IMR-90 (cell line): ENCODE measurements around the gene L1TD1. TPM values are rescaled to one million over a fixed set of nuclear protein-coding genes. Genes with fewer than 3 reads are reported as not detected.

Source experiments
- ATAC-seq: fragments of 200-7000 bp; cut with Tn5 transposase; 2 replicates; pipeline ENCODE4 v1.9.1; 2020; ENCODE audit warnings: low read depth, mild to moderate bottlenecking, moderate library complexity
- BruUV-seq: library from RNA; stranded (reverse); fragments of 400-500 nt; replicated peaks from 2 replicates; lab custom pipeline; 2021; lab: Mats Ljungman, UMichigan
- CTCF ChIA-PET: fragments of 300-600 bp; formaldehyde crosslinking; extraction: SDS; loops from one replicate; lab custom pipeline; 2021; ENCODE audit warnings: antibody characterized with exemption; lab: Yijun Ruan, JAX
- POLR2A ChIA-PET: fragments of 300-600 bp; sonication (Branson Sonifier 250); formaldehyde crosslinking; loops from one replicate; lab custom pipeline; 2022; ENCODE audit warnings: antibody characterized with exemption; ENCODE audit not compliant: unreplicated experiment; lab: Charles Lee
- DNase-seq: peaks from one replicate; pipeline ENCODE4 v3.0.0; 2013
- H2AFZ ChIP-seq: replicated peaks from 2 replicates; pipeline ENCODE3; 2013; ENCODE audit warnings: low read length, mild to moderate bottlenecking; ENCODE audit not compliant: poor library complexity
- H2AK5ac ChIP-seq: 2 replicates; pipeline ENCODE4 v1.6.1; 2013; ENCODE audit warnings: low read depth, low read length, inconsistent platforms
- H2AK9ac ChIP-seq: replicated peaks from 2 replicates; pipeline ENCODE3; 2013; ENCODE audit warnings: mild to moderate bottlenecking, low read depth, low read length, moderate library complexity; ENCODE audit not compliant: poor library complexity
- H2BK120ac ChIP-seq: 2 replicates; pipeline ENCODE4 v1.6.1; 2013; ENCODE audit warnings: low read depth, low read length, inconsistent platforms
- H2BK15ac ChIP-seq: 3 replicates; pipeline ENCODE4 v1.6.1; 2013; ENCODE audit warnings: low read depth, low read length, inconsistent platforms
- H2BK20ac ChIP-seq: 2 replicates; pipeline ENCODE4 v1.6.1; 2013; ENCODE audit warnings: low read depth, mild to moderate bottlenecking, inconsistent platforms, low read length, moderate library complexity
- H2BK5ac ChIP-seq: 2 replicates; pipeline ENCODE4 v1.6.1; 2013; ENCODE audit warnings: mild to moderate bottlenecking, low read depth, low read length, inconsistent platforms; ENCODE audit not compliant: poor library complexity, severe bottlenecking
- H3K14ac ChIP-seq: replicated peaks from 2 replicates; pipeline ENCODE4 v1.6.1; 2013; ENCODE audit warnings: low read depth, low read length, inconsistent platforms
- H3K18ac ChIP-seq: 2 replicates; pipeline ENCODE4 v1.6.1; 2013; ENCODE audit warnings: low read depth, low read length, control low read depth
- H3K23ac ChIP-seq: 2 replicates; pipeline ENCODE4 v1.6.1; 2013; ENCODE audit warnings: low read depth, low read length, inconsistent platforms
- H3K27ac ChIP-seq: 2 replicates; pipeline ENCODE4 v1.5.1; 2013; ENCODE audit warnings: mild to moderate bottlenecking, control low read depth, low read length; ENCODE audit not compliant: insufficient read depth
- H3K27me3 ChIP-seq: 2 replicates; pipeline ENCODE4 v1.6.1; 2013; ENCODE audit warnings: low read length; ENCODE audit not compliant: control insufficient read depth, insufficient read depth
- H3K36me3 ChIP-seq: 2 replicates; pipeline ENCODE4 v1.6.1; 2013; ENCODE audit warnings: low read length, mixed read lengths; ENCODE audit not compliant: control insufficient read depth, insufficient read depth
- H3K4ac ChIP-seq: 2 replicates; pipeline ENCODE4 v1.6.1; 2013; ENCODE audit warnings: low read depth, low read length, inconsistent platforms
- H3K4me1 ChIP-seq: 2 replicates; pipeline ENCODE4 v1.6.1; 2013; ENCODE audit warnings: low read length, mixed read lengths; ENCODE audit not compliant: control insufficient read depth, insufficient read depth
- H3K4me2 ChIP-seq: 2 replicates; pipeline ENCODE4 v1.6.1; 2013; ENCODE audit warnings: low read depth, mild to moderate bottlenecking, control low read depth, low read length, moderate library complexity
- H3K4me3 ChIP-seq: 2 replicates; pipeline ENCODE4 v1.5.1; 2013; ENCODE audit warnings: low read depth, mild to moderate bottlenecking, control low read depth, low read length, moderate library complexity; ENCODE audit not compliant: insufficient read depth
- H3K56ac ChIP-seq: 2 replicates; pipeline ENCODE4 v1.6.1; 2013; ENCODE audit warnings: low read length, inconsistent platforms; ENCODE audit not compliant: insufficient read depth; ENCODE audit errors: extremely low read depth
- H3K79me1 ChIP-seq, 2 experiments: 2 replicates each; pipeline ENCODE4 v1.6.1; 2013; ENCODE audit warnings: low read length in 2 of 2, inconsistent platforms in 1 of 2, low read depth in 1 of 2
- H3K9ac ChIP-seq: 2 replicates; pipeline ENCODE4 v1.6.1; 2013; ENCODE audit warnings: low read depth, low read length, control low read depth
- H3K9me1 ChIP-seq: 2 replicates; pipeline ENCODE4 v1.6.1; 2013; ENCODE audit warnings: low read length, inconsistent platforms; ENCODE audit not compliant: insufficient read depth
- H3K9me3 ChIP-seq: 2 replicates; pipeline ENCODE4 v1.6.1; 2013; ENCODE audit warnings: low read length; ENCODE audit not compliant: control insufficient read depth, insufficient read depth
- H4K20me1 ChIP-seq: 2 replicates; pipeline ENCODE4 v1.6.1; 2013; ENCODE audit warnings: low read length, inconsistent platforms; ENCODE audit not compliant: insufficient read depth
- H4K5ac ChIP-seq: 2 replicates; pipeline ENCODE4 v1.6.1; 2013; ENCODE audit warnings: mild to moderate bottlenecking, low read depth, low read length, control low read depth
- H4K8ac ChIP-seq, 2 experiments: 2 replicates each; pipeline ENCODE4 v1.6.1; 2013; ENCODE audit warnings: low read depth in 2 of 2, low read length in 2 of 2, control low read depth in 1 of 2, inconsistent platforms in 1 of 2
- H4K91ac ChIP-seq: 2 replicates; pipeline ENCODE4 v1.6.1; 2013; ENCODE audit warnings: low read depth, low read length, inconsistent platforms; ENCODE audit not compliant: insufficient read depth
- CEBPB ChIP-seq: IDR thresholded peaks from 2 replicates; pipeline ENCODE4 v1.6.1; 2012; ENCODE audit warnings: low read depth, low read length, improper control_type of control experiment
- CHD1 ChIP-seq: IDR thresholded peaks from 2 replicates; pipeline ENCODE4 v1.6.1; 2012; ENCODE audit warnings: low read depth, low read length, improper control_type of control experiment
- FOS ChIP-seq: fragments of 150-350 bp; IDR thresholded peaks from 2 replicates; pipeline ENCODE4 v1.6.1; 2016; ENCODE audit warnings: low read depth, low read length
- MAFK ChIP-seq: IDR thresholded peaks from 2 replicates; pipeline ENCODE4 v1.6.1; 2012; ENCODE audit warnings: low read depth, low read length, improper control_type of control experiment
- MAZ ChIP-seq: IDR thresholded peaks from 2 replicates; pipeline ENCODE4 v1.6.1; 2012; ENCODE audit warnings: low read depth, mild to moderate bottlenecking, low read length, improper control_type of control experiment, moderate library complexity, borderline replicate concordance
- NFE2L2 ChIP-seq: fragments of 150-350 bp; IDR thresholded peaks from 2 replicates; pipeline ENCODE4 v1.6.1; 2016; ENCODE audit warnings: low read depth, mild to moderate bottlenecking, low read length
- POLR2A ChIP-seq: IDR thresholded peaks from 2 replicates; pipeline ENCODE4 v1.6.1; 2012; ENCODE audit warnings: mild to moderate bottlenecking, low read depth, low read length
- RAD21 ChIP-seq: IDR thresholded peaks from 2 replicates; pipeline ENCODE4 v1.6.1; 2012; ENCODE audit warnings: low read length, improper control_type of control experiment
- RCOR1 ChIP-seq: IDR thresholded peaks from 2 replicates; pipeline ENCODE4 v1.6.1; 2012; ENCODE audit warnings: mild to moderate bottlenecking, low read length, improper control_type of control experiment; ENCODE audit not compliant: insufficient replicate concordance
- SMC3 ChIP-seq: fragments of 150-350 bp; IDR thresholded peaks from 2 replicates; pipeline ENCODE4 v1.6.1; 2016; ENCODE audit warnings: low read depth, mild to moderate bottlenecking, antibody characterized with exemption, low read length, moderate library complexity
- WGBS, 2 experiments: methylation state at CpG; one replicate each; pipeline versions ENCODE4 v1.1.5 to v1.1.7; 2013; ENCODE audit warnings: missing lambda C conversion rate in 2 of 2; ENCODE audit not compliant: insufficient read length in 1 of 2; ENCODE audit errors: extremely low coverage in 2 of 2; 5-methylcytosine and 5-hydroxymethylcytosine counted together
- dilution Hi-C: fragments of 300-500 bp; cut with HindIII; formaldehyde crosslinking; loops from one replicate; pipeline ENCODE4 v1.14.3; 2018; ENCODE audit warnings: low sequenced_read_pairs; ENCODE audit not compliant: unreplicated experiment
- in situ Hi-C: fragments of 300-500 bp; cut with MboI; formaldehyde crosslinking; loops from 3 replicates; pipeline ENCODE4 v1.14.3; 2019; ENCODE audit warnings: low sequenced_read_pairs, inconsistent platforms, mixed read lengths
- intact Hi-C: fragments of 100-400 bp; cut with micrococcal nuclease; formaldehyde crosslinking; loops from 2 replicates; pipeline ENCODE4 v1.10.0; 2022
- polyA plus RNA-seq, 3 experiments: library from polyadenylated mRNA; depleted of rRNA; stranded (reverse); fragments of >200 nt; gene quantifications; 2 replicates each; pipeline ENCODE4 v1.2.3, GENCODE V29; 2012; ENCODE audit warnings: low replicate concordance in 1 of 3
- total RNA-seq: library from RNA; depleted of rRNA; stranded (reverse); fragments of >200 nt; gene quantifications from 2 replicates; pipeline ENCODE4 v1.2.3, GENCODE V29; 2012
- TF ChIP-seq, protein P1 (sequence below): conservative IDR thresholded peaks from 2 replicates; pipeline ENCODE4 v1.5.1; 2012; ENCODE audit warnings: mild to moderate bottlenecking, low read depth, low read length, improper control_type of control experiment
- TF ChIP-seq, protein P2 (sequence below): fragments of 150-350 bp; IDR thresholded peaks from 2 replicates; pipeline ENCODE4 v1.6.1; 2017; ENCODE audit warnings: mild to moderate bottlenecking, antibody characterized with exemption, low read length, low read depth

The L1TD1 gene
- total and polyA plus RNA-seq, 2 of the 4 experiments (the other 2 are of a cell fraction): not detected

DNA sequence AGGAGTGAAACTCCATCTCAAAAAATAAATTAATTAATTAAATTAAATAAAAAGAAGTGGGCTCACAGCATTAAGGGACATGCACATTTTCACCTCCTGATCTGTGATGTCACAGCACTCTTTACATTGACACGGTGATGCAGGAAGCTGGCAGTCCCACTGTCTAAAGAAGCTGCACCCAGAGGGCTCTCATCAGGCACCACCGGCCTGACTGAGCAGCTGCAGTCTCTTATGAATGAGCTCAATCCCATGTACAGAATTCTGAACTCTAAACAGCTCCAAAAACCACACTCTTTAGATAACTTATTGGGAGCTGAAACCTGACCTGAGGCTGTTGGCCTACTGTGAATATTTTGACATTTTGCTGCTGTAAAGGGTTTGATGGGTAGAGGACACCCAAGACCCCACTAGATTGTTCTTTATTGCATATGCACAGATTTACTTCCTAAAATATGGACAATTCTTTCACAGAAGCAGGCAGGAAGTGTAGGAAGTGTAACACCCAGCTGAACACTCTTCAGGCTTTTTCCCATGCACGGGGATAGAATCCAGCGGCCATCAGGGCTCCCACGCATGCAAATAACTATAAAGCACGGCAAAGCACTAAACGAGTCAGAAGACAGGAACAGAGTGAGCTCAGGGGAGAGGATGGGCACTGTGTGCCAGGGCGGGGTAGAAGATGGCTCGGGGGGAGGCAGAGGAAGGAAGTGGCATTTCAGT is 46.2 kb downstream of the L1TD1 start:
- dilution Hi-C loops: no loop called here
- no peak overlapping the region for H2BK20ac ChIP-seq
- no peak overlapping the region for H2AK5ac ChIP-seq
- no peak overlapping the region for H3K4me2 ChIP-seq
- H3K18ac ChIP-seq: no peak overlapping the region
- H3K56ac ChIP-seq: no peak overlapping the region
- no peak overlapping the region for H2BK15ac ChIP-seq
- H2AK9ac ChIP-seq: no peak overlapping the region
- H2BK120ac ChIP-seq: no peak overlapping the region
- DNase-seq (no peak), ATAC-seq (no peak)
- no peak overlapping the region for H4K5ac ChIP-seq
- no peak overlapping the region for H2AFZ ChIP-seq
- no TSS peak for BruUV-seq
- no peaks in the 10 kb centered on the region for H3K27me3 ChIP-seq
- H4K91ac ChIP-seq: no peak overlapping the region
- no peak overlapping the region for H3K27ac ChIP-seq
- 33% methylated on average over 1 of the region's 9 CpGs; no CpG with 5 or more reads in 1 of the 2 experiments for WGBS, 2 experiments
- TF ChIP-seq POLR2A (no peak), RAD21 (no peak), MAFK (no peak), MAZ (no peak), RCOR1 (no peak), CEBPB (no peak), NFE2L2 (no peak), CHD1 (no peak), FOS (no peak), SMC3 (no peak)
- TF ChIP-seq, protein P1, sequence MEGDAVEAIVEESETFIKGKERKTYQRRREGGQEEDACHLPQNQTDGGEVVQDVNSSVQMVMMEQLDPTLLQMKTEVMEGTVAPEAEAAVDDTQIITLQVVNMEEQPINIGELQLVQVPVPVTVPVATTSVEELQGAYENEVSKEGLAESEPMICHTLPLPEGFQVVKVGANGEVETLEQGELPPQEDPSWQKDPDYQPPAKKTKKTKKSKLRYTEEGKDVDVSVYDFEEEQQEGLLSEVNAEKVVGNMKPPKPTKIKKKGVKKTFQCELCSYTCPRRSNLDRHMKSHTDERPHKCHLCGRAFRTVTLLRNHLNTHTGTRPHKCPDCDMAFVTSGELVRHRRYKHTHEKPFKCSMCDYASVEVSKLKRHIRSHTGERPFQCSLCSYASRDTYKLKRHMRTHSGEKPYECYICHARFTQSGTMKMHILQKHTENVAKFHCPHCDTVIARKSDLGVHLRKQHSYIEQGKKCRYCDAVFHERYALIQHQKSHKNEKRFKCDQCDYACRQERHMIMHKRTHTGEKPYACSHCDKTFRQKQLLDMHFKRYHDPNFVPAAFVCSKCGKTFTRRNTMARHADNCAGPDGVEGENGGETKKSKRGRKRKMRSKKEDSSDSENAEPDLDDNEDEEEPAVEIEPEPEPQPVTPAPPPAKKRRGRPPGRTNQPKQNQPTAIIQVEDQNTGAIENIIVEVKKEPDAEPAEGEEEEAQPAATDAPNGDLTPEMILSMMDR: no peak
- TF ChIP-seq, protein P2, sequence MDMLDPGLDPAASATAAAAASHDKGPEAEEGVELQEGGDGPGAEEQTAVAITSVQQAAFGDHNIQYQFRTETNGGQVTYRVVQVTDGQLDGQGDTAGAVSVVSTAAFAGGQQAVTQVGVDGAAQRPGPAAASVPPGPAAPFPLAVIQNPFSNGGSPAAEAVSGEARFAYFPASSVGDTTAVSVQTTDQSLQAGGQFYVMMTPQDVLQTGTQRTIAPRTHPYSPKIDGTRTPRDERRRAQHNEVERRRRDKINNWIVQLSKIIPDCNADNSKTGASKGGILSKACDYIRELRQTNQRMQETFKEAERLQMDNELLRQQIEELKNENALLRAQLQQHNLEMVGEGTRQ: no peak
- no peak overlapping the region for H4K8ac ChIP-seq
- H4K20me1 ChIP-seq: no peaks in the 10 kb centered on the region
- no peaks in the 10 kb centered on the region for H3K36me3 ChIP-seq
- intact Hi-C loops: no loop called here
- H3K14ac ChIP-seq: no peak overlapping the region
- no peak overlapping the region for H3K9ac ChIP-seq
- ChIA-PET POLR2A (no interaction called here), CTCF (interaction anchor here (0.6 kb wide), 1 partner anchor 67 kb away, joined by 5 read pairs; no protein-coding TSS in a partner anchor)
- H3K4ac ChIP-seq: no peak overlapping the region
- in situ Hi-C loops: no loop called here
- no peak overlapping the region for H2BK5ac ChIP-seq
- no peaks in the 10 kb centered on the region for H3K4me1 ChIP-seq
- no peaks in the 10 kb centered on the region for H3K79me1 ChIP-seq
- no peaks in the 10 kb centered on the region for H3K9me1 ChIP-seq
- H3K23ac ChIP-seq: no peak overlapping the region
- peaks cover 4% of the 10 kb centered on the region; the same call in 1 of the 2 replicates for H3K9me3 ChIP-seq
- no peak overlapping the region for H3K4me3 ChIP-seq
